ENCODE measurements around the gene IL7R.

- no peak for TF ChIP-seq POLR2A (IDR thresholded peaks at IDR 0.05)
- TF ChIP-seq CTCF (IDR thresholded peaks at IDR 0.05), result no peak
Observed at GRCh38 chr5:35832762-35833161, 23.9 kb upstream of the IL7R start.
